Keratinocyte (primary cell): ENCODE results near the gene MET. TPM values are rescaled to one million over a fixed set of nuclear protein-coding genes. Genes with fewer than 3 reads are reported as not detected.

Experiments used
- DNase-seq: peaks from one replicate; pipeline ENCODE4 v3.0.0-alpha.2; 2011; ENCODE audit warnings: low read depth, missing footprints, low spot score
- FAIRE-seq: peaks from 2 replicates; lab custom pipeline; 2011; peaks lifted over from hg19 to GRCh38; lab: Jason Lieb, UNC
- H2AFZ ChIP-seq: 2 replicates; pipeline ENCODE4 v1.6.0; 2012; ENCODE audit warnings: low read length, control low read depth, inconsistent platforms; ENCODE audit not compliant: control insufficient read depth
- H3K27ac ChIP-seq: 2 replicates; pipeline ENCODE4 v1.5.1; 2011; ENCODE audit warnings: low read length; ENCODE audit not compliant: control insufficient read depth, insufficient read depth
- H3K27me3 ChIP-seq: 3 replicates; pipeline ENCODE4 v1.6.0; 2011; ENCODE audit warnings: low read length; ENCODE audit not compliant: control insufficient read depth, insufficient read depth; ENCODE audit errors: extremely low read depth
- H3K36me3 ChIP-seq, 2 experiments: 2 replicates in 1 of 2; 3 replicates in 1 of 2; pipeline ENCODE4 v1.5.1; 2011; ENCODE audit warnings: low read length in 2 of 2, mild to moderate bottlenecking in 1 of 2; ENCODE audit not compliant: control insufficient read depth in 2 of 2, insufficient read depth in 2 of 2; ENCODE audit errors: extremely low read depth in 1 of 2
- H3K4me1 ChIP-seq: 3 replicates; pipeline ENCODE4 v1.5.1; 2011; ENCODE audit warnings: low read length; ENCODE audit not compliant: control insufficient read depth, insufficient read depth; ENCODE audit errors: extremely low read depth
- H3K4me2 ChIP-seq: 3 replicates; pipeline ENCODE4 v1.6.0; 2011; ENCODE audit warnings: low read depth, low read length; ENCODE audit not compliant: control insufficient read depth, insufficient read depth; ENCODE audit errors: extremely low read depth
- H3K4me3 ChIP-seq, 3 experiments: fragments of 200-600 bp in 1 of 3; sonication (generic) in 1 of 3; 2 replicates in 2 of 3; 3 replicates in 1 of 3; pipeline ENCODE4 v1.5.1; 2011 to 2016; ENCODE audit warnings: low read length in 3 of 3, mild to moderate bottlenecking in 3 of 3, control low read depth in 2 of 3, inconsistent platforms in 1 of 3, low read depth in 1 of 3, mixed read lengths in 1 of 3, mixed run types in 1 of 3, moderate library complexity in 1 of 3; ENCODE audit not compliant: control insufficient read depth in 2 of 3, insufficient read depth in 2 of 3; ENCODE audit errors: extremely low read depth in 1 of 3
- H3K79me2 ChIP-seq: 2 replicates; pipeline ENCODE4 v1.6.0; 2012; ENCODE audit warnings: low read length; ENCODE audit not compliant: control insufficient read depth, insufficient read depth
- H3K9ac ChIP-seq: 3 replicates; pipeline ENCODE4 v1.6.0; 2011; ENCODE audit warnings: low read length; ENCODE audit not compliant: control insufficient read depth, insufficient read depth; ENCODE audit errors: extremely low read depth
- H3K9me1 ChIP-seq: 3 replicates; pipeline ENCODE4 v1.6.0; 2011; ENCODE audit warnings: low read length; ENCODE audit not compliant: control insufficient read depth, insufficient read depth; ENCODE audit errors: extremely low read depth
- H3K9me3 ChIP-seq: 2 replicates; pipeline ENCODE4 v1.5.1; 2012; ENCODE audit warnings: low read depth, low read length; ENCODE audit not compliant: control insufficient read depth
- H4K20me1 ChIP-seq: 3 replicates; pipeline ENCODE4 v1.6.0; 2011; ENCODE audit warnings: low read length; ENCODE audit not compliant: control insufficient read depth, insufficient read depth; ENCODE audit errors: extremely low read depth
- EZH2 ChIP-seq: IDR thresholded peaks from one replicate; pipeline ENCODE4 v1.6.1; 2012; ENCODE audit warnings: inconsistent platforms, mild to moderate bottlenecking, low read length, moderate library complexity
- dilution Hi-C: fragments of 300-500 bp; cut with MboI; formaldehyde crosslinking; loops from one replicate; pipeline ENCODE4 v1.7.0; 2020; ENCODE audit warnings: low sequenced_read_pairs; ENCODE audit not compliant: extremely low pct_ligation_motif_present
- polyA plus RNA-seq, 5 experiments: library from polyadenylated mRNA; depleted of rRNA in 3 of 5; stranded (reverse) in 3 of 5; stranded (forward) in 1 of 5; unstranded in 1 of 5; fragments of >200 nt; gene quantifications; 1 replicate in 1 of 5; 2 replicates in 3 of 5; 3 replicates in 1 of 5; pipeline versions ENCODE4 v1.2.1 to v1.2.3, GENCODE V29; 2011 to 2012; ENCODE audit warnings: missing spikeins in 2 of 5, low read depth in 1 of 5, low replicate concordance in 1 of 5
- TF ChIP-seq, protein P1 (sequence below), 3 experiments: IDR thresholded peaks in 1 of 3; conservative IDR thresholded peaks in 1 of 3; optimal IDR thresholded peaks in 1 of 3; 2 replicates in 2 of 3; 3 replicates in 1 of 3; pipeline versions ENCODE3 to v1.5.1; 2011; ENCODE audit warnings: low read length in 3 of 3, mild to moderate bottlenecking in 3 of 3, moderate library complexity in 2 of 3, control low read depth in 1 of 3, inconsistent platforms in 1 of 3; ENCODE audit not compliant: insufficient read depth in 2 of 3; ENCODE audit errors: extremely low read depth in 1 of 3

MET gene
- polyA plus RNA-seq, 1 donor (not counting 4 experiments of a cell fraction or from before 2014, with no cell fraction given), result 117 TPM

DNA sequence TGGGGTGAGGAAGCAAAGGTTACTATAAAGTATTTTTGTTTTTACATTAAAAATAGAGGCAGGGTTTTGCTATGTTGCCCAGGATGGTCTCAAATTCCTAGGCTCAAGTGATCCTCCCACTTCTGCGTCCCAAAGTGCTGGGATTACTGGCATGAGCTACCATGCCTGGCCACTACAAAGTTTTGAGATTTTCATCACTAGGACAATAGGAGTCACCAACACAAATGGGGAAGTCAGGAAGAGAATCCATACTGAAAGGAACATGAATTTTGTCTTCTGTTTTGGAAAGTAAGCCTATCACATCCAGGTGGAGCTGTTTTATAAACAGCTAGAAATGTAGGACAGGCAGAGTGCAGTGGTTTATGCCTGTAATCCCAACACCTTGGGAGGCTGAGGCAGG, 170.4 kb downstream of the MET start:
- no peaks in the 10 kb centered on the region for H3K79me2 ChIP-seq
- dilution Hi-C loops, result no loop called here
- TF ChIP-seq, protein P1, sequence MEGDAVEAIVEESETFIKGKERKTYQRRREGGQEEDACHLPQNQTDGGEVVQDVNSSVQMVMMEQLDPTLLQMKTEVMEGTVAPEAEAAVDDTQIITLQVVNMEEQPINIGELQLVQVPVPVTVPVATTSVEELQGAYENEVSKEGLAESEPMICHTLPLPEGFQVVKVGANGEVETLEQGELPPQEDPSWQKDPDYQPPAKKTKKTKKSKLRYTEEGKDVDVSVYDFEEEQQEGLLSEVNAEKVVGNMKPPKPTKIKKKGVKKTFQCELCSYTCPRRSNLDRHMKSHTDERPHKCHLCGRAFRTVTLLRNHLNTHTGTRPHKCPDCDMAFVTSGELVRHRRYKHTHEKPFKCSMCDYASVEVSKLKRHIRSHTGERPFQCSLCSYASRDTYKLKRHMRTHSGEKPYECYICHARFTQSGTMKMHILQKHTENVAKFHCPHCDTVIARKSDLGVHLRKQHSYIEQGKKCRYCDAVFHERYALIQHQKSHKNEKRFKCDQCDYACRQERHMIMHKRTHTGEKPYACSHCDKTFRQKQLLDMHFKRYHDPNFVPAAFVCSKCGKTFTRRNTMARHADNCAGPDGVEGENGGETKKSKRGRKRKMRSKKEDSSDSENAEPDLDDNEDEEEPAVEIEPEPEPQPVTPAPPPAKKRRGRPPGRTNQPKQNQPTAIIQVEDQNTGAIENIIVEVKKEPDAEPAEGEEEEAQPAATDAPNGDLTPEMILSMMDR (optimal IDR thresholded peaks at IDR 0.05 in 1 of 3, IDR thresholded peaks at IDR 0.05 in 1 of 3, conservative IDR thresholded peaks at IDR 0.05 in 1 of 3; ENCODE audit: extremely low read depth in 1 of 3, insufficient read depth in 2 of 3, low read length in 3 of 3), result no peak
- TF ChIP-seq EZH2, result no peak
- no peak overlapping the region for H3K4me2 ChIP-seq
- DNase-seq (no peak), FAIRE-seq (no peak)
- no peaks in the 10 kb centered on the region for H3K36me3 ChIP-seq
- H3K9ac ChIP-seq, result no peak overlapping the region
- no peak overlapping the region for H3K4me3 ChIP-seq
- H3K4me1 ChIP-seq, result peaks cover 8% of the 10 kb centered on the region
- no peaks in the 10 kb centered on the region for H4K20me1 ChIP-seq
- no peak overlapping the region for H2AFZ ChIP-seq
- H3K9me1 ChIP-seq, result no peaks in the 10 kb centered on the region
- no peak overlapping the region for H3K27ac ChIP-seq
- H3K27me3 ChIP-seq, result no peaks in the 10 kb centered on the region
- no peaks in the 10 kb centered on the region for H3K9me3 ChIP-seq

DNA sequence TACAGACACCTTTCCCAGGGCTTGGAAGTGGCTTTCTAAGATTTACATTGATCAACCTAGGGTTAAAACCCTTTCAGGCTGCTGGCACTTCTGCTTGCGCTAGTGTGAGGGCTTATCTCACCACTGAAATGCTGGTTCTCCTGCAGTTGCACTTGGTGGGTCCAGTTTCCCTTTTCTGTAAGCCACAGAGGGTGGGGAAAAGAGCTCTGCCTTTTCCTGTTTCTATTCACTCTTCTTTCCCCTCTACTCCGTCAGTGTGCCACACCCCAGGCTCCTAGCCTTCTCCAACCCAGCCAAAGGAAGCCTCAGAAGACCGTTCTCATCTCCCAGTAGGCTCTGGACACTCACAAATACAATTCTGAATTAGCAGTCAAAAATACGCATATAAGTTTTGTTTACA, 171.4 kb downstream of the MET start:
- no peak overlapping the region for H3K4me3 ChIP-seq
- dilution Hi-C loops, result no loop called here
- H3K9me3 ChIP-seq, result no peaks in the 10 kb centered on the region
- peaks cover 7% of the 10 kb centered on the region for H3K4me1 ChIP-seq
- H3K79me2 ChIP-seq, result no peaks in the 10 kb centered on the region
- H3K27me3 ChIP-seq, result no peaks in the 10 kb centered on the region
- FAIRE-seq (no peak), DNase-seq (no peak)
- H2AFZ ChIP-seq, result peak overlapping the region; percentile 56
- H4K20me1 ChIP-seq, result no peaks in the 10 kb centered on the region
- TF ChIP-seq EZH2, result no peak
- TF ChIP-seq, protein P1 (optimal IDR thresholded peaks at IDR 0.05 in 1 of 3, IDR thresholded peaks at IDR 0.05 in 1 of 3, conservative IDR thresholded peaks at IDR 0.05 in 1 of 3; ENCODE audit: extremely low read depth in 1 of 3, insufficient read depth in 2 of 3, low read length in 3 of 3), result no peak
- peak overlapping the region; percentile 33 for H3K4me2 ChIP-seq
- no peak overlapping the region for H3K9ac ChIP-seq
- H3K27ac ChIP-seq, result no peak overlapping the region
- H3K36me3 ChIP-seq, result no peaks in the 10 kb centered on the region
- H3K9me1 ChIP-seq, result no peaks in the 10 kb centered on the region

Other genes starting within 250 kb of the MET start
- 467 to 631 TPM (median 530 TPM) in 3 replicates for gene CAV2, start 172.5 kb upstream of the MET start, polyA plus RNA-seq
- gene CAV1, start 147.2 kb upstream of the MET start, polyA plus RNA-seq, result 2,867 to 2,979 TPM (median 2,905 TPM) in 3 replicates
- 74.4 to 150 TPM (median 80.7 TPM) in 3 replicates for gene CAPZA2, start 190.4 kb downstream of the MET start, polyA plus RNA-seq